ENCODE measurements around the gene MEIOC. TPM values are rescaled to one million over a fixed set of nuclear protein-coding genes. Genes with fewer than 3 reads are reported as not detected.

Gene MEIOC
- total RNA-seq, 1 experiment from 2014 or later = 3.0 TPM

DNA sequence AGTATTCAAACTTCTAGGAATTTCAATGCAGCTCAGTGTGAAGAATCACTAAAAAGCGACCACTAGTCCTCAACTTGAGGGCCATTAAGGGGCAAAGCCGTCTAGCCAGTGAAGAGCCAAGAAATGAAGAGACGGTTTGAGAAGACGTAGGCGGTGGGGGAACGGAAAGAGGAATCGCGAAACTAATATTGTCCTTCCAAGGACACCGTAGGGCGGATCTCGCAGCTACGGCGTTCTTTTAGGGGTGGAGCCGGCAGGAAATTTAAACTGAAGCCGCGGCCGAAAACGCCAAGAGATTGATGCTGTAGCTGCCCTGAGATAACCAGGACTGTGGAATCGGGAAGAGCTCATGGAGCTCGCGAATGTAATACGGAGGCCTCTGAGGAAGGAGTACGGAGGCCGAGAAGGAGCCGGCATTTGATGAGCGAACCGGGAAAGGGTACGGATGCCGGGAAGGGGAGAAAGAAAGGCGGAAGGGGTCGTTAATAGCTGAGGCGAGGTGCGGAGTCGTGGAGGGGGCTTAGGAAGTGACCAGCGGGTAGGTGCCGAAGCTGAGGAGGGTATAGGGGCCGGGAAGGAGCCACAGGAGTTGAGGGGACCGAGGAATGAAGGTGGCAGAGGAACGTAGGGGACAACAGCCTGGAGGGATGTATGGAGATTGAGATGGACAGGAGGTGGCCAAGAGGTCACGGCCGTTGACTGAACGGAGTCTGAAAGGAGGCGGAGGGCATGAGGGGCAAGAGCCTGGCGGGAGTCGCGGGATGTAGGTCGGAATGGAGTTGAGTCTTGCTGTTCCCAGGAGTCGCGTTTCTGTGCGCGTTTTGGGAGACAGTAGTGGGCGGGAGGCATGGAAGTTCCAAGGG is 52.4 kb downstream of the MEIOC start, which contains the start of gene DBF4B:
DBF4B (plus strand) TSS at position 265 of the 863 bp plus-strand sequence; CDS start at position 421, 156 bp downstream.
- DNase-seq = peak; percentile 90
- no peaks in the 10 kb centered on the region for H3K79me1 ChIP-seq (ENCODE audit: insufficient read depth, low read depth, low read length, poor library complexity, severe bottlenecking)
- H3K27ac ChIP-seq (ENCODE audit: insufficient read length, low read depth, low read length) = peak within 1 kb of the TSS; percentile 34
- H2AFZ ChIP-seq (ENCODE audit: low read length) = peak within 1 kb of the TSS; percentile 94
- peak within 1 kb of the TSS; percentile 62 for H3K18ac ChIP-seq (ENCODE audit: insufficient read length, low read depth, low read length)
- Mint-ChIP-seq H3K27me3 (ENCODE audit: low read depth) (peaks cover 9% of the 10 kb centered on the region), H3K9me3 (no peaks in the 10 kb centered on the region), H3K36me3 (ENCODE audit: insufficient read depth in 1 of 3, low read depth in 3 of 3) (peaks cover 4 to 10% (median 6%) of the 10 kb centered on the region in 3 experiments; a peak in 6 of 7 replicates), H3K4me3 (no peak within 1 kb of the TSS), H3K4me1 (peaks cover 5 to 8% of the 10 kb centered on the region in 2 experiments), H3K27ac (no peak within 1 kb of the TSS)
- H3K23ac ChIP-seq (ENCODE audit: insufficient read length, low read depth, low read length) = no peak within 1 kb of the TSS
- no peak within 1 kb of the TSS for H3K4ac ChIP-seq (ENCODE audit: low read depth, low read length)
- H4K5ac ChIP-seq (ENCODE audit: insufficient read length, low read depth, low read length) = no peak within 1 kb of the TSS
- TF ChIP-seq, protein P1, sequence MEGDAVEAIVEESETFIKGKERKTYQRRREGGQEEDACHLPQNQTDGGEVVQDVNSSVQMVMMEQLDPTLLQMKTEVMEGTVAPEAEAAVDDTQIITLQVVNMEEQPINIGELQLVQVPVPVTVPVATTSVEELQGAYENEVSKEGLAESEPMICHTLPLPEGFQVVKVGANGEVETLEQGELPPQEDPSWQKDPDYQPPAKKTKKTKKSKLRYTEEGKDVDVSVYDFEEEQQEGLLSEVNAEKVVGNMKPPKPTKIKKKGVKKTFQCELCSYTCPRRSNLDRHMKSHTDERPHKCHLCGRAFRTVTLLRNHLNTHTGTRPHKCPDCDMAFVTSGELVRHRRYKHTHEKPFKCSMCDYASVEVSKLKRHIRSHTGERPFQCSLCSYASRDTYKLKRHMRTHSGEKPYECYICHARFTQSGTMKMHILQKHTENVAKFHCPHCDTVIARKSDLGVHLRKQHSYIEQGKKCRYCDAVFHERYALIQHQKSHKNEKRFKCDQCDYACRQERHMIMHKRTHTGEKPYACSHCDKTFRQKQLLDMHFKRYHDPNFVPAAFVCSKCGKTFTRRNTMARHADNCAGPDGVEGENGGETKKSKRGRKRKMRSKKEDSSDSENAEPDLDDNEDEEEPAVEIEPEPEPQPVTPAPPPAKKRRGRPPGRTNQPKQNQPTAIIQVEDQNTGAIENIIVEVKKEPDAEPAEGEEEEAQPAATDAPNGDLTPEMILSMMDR (conservative IDR thresholded peaks at IDR 0.05) = no peak
- H3K56ac ChIP-seq (ENCODE audit: insufficient read length, low read depth, low read length) = no peak within 1 kb of the TSS
- H3K9me3 ChIP-seq (ENCODE audit: control insufficient read depth, low read depth, low read length) = no peaks in the 10 kb centered on the region
- H2AK5ac ChIP-seq (ENCODE audit: insufficient read length, low read length) = no peak within 1 kb of the TSS
- no CpG with 5 or more reads among the region's 52 CpGs for WGBS (ENCODE audit: extremely low coverage, insufficient read length, low lambda C conversion rate)
- H3K4me2 ChIP-seq (ENCODE audit: insufficient read depth, insufficient read length, low read length) = peak within 1 kb of the TSS; percentile 81
- no peak within 1 kb of the TSS for H2BK120ac ChIP-seq (ENCODE audit: low read depth, low read length, poor library complexity, severe bottlenecking)
- H3K14ac ChIP-seq (ENCODE audit: insufficient read depth, low read length) = peak within 1 kb of the TSS; percentile 84
- no peak within 1 kb of the TSS for H2BK20ac ChIP-seq (ENCODE audit: low read depth, low read length, poor library complexity, severe bottlenecking)
- no peak within 1 kb of the TSS for H3T11ph ChIP-seq (ENCODE audit: low read length)
- peak within 1 kb of the TSS; percentile 90 for H3K9ac ChIP-seq (ENCODE audit: extremely low read depth, insufficient read length, low read length)
- H4K91ac ChIP-seq (ENCODE audit: insufficient read length, low read depth, low read length) = no peak within 1 kb of the TSS
- H3K4me1 ChIP-seq (ENCODE audit: insufficient read depth, low read length) = no peaks in the 10 kb centered on the region
- H2BK12ac ChIP-seq (ENCODE audit: insufficient read length, low read depth, low read length) = no peak within 1 kb of the TSS
- no peak within 1 kb of the TSS for H4K8ac ChIP-seq (replicated peaks; ENCODE audit: insufficient read length, low read depth, low read length)
- H2BK15ac ChIP-seq (ENCODE audit: low read depth, low read length) = no peak within 1 kb of the TSS
- no peaks in the 10 kb centered on the region for H3K27me3 ChIP-seq (ENCODE audit: insufficient read depth, low read length)
- no peaks in the 10 kb centered on the region for H4K20me1 ChIP-seq (ENCODE audit: control insufficient read depth, insufficient read depth, insufficient read length)
- no peaks in the 10 kb centered on the region for H3K79me2 ChIP-seq (ENCODE audit: insufficient read depth, low read length)
- H2BK5ac ChIP-seq (ENCODE audit: insufficient read length, low read length) = no peak within 1 kb of the TSS
- peaks cover 7% of the 10 kb centered on the region for H3K23me2 ChIP-seq (ENCODE audit: insufficient read length, low read depth, low read length, poor library complexity, severe bottlenecking)

Data from H9 (cell line).